Tibial nerve (tissue), 4 donors: ENCODE results near the gene SEMA5B. TPM values are rescaled to one million over a fixed set of nuclear protein-coding genes. Genes with fewer than 3 reads are reported as not detected.
A peak's percentile ranks its signal among the peaks of the same experiment; 100 is the strongest.

Experiments
- DNase-seq, 2 donors: peaks; one replicate each; pipeline ENCODE4 v3.0.0-alpha.2; 2019; ENCODE audit warnings: low spot score in 2 of 2
- H3K27ac ChIP-seq, 4 donors: fragments of 200-600 bp; sonication (generic) in 3 of 4; one replicate each; pipeline ENCODE4 v1.5.1; 2017 to 2019; ENCODE audit warnings: mild to moderate bottlenecking in 1 of 4
- H3K27me3 ChIP-seq, 2 donors: fragments of 200-600 bp; sonication (generic) in 1 of 2; one replicate each; pipeline versions ENCODE4 v1.5.1 to v1.6.0; 2017 to 2019
- H3K36me3 ChIP-seq, 3 donors: fragments of 200-600 bp; sonication (generic); one replicate each; pipeline ENCODE4 v1.5.1; 2018 to 2019
- H3K4me1 ChIP-seq, 4 donors: fragments of 200-600 bp; sonication (generic) in 3 of 4; one replicate each; pipeline ENCODE4 v1.5.1; 2017 to 2019
- H3K4me3 ChIP-seq, 4 donors: fragments of 200-600 bp; sonication (generic) in 3 of 4; one replicate each; pipeline ENCODE4 v1.5.1; 2017 to 2019; ENCODE audit warnings: mild to moderate bottlenecking in 1 of 4, moderate library complexity in 1 of 4
- H3K9me3 ChIP-seq, 4 donors: fragments of 200-600 bp; sonication (generic) in 3 of 4; one replicate each; pipeline ENCODE4 v1.5.1; 2017 to 2019
- CTCF ChIP-seq, 5 experiments: fragments of 200-600 bp in 3 of 5; fragments of 450-650 bp in 2 of 5; sonication (generic) in 3 of 5; IDR thresholded peaks; one replicate each; pipeline ENCODE4 v1.5.1; 2016 to 2019; ENCODE audit warnings: antibody characterized with exemption in 5 of 5, mild to moderate bottlenecking in 3 of 5, moderate library complexity in 2 of 5
- EP300 ChIP-seq, 2 donors: sonication (generic); formaldehyde crosslinking; IDR thresholded peaks; one replicate each; pipeline ENCODE4 v1.6.1; 2017; ENCODE audit warnings: antibody characterized with exemption in 2 of 2, mild to moderate bottlenecking in 1 of 2
- POLR2A ChIP-seq, 2 donors: fragments of 450-650 bp; IDR thresholded peaks; one replicate each; pipeline ENCODE4 v1.6.1; 2017; ENCODE audit warnings: antibody characterized with exemption in 2 of 2, mild to moderate bottlenecking in 2 of 2, moderate library complexity in 2 of 2
- WGBS, 2 donors: methylation state at CpG; one replicate each; pipeline ENCODE4 v1.1.5; 2018; 5-methylcytosine and 5-hydroxymethylcytosine counted together
- total RNA-seq, 4 donors: library from RNA; depleted of rRNA; stranded (reverse); fragments of >200 nt; gene quantifications; one replicate each; pipeline ENCODE4 v1.1.0, GENCODE V29; 2016

Gene SEMA5B
- total RNA-seq, 4 donors from 2014 or later, result 6.7 to 19.7 (median 13.1) TPM

GRCh38 chr3:122996038-122996580 lies 31.5 kb downstream of the SEMA5B start:
- Histone ChIP-seq H3K4me3 (no peak overlapping the region), H3K9me3 (no peaks in the 10 kb centered on the region), H3K4me1 (peaks cover 0 to 26% (median 6%) of the 10 kb centered on the region in 4 donors), H3K36me3 (no peaks in the 10 kb centered on the region), H3K27ac (peak overlapping the region in 1 of 4 donors; percentile 25), H3K27me3 (no peaks in the 10 kb centered on the region)
- no peak for DNase-seq
- WGBS, 2 donors, result 33 to 42% methylated on average over 14 of the region's 14 CpGs
- TF ChIP-seq EP300 (IDR thresholded peaks at IDR 0.05), result peak in 1 of 2 donors; percentile 22
- TF ChIP-seq POLR2A (IDR thresholded peaks at IDR 0.05), result no peak

GRCh38 chr3:122994954-122995353 lies 32.6 kb downstream of the SEMA5B start:
- no peak for TF ChIP-seq CTCF (IDR thresholded peaks at IDR 0.05)
- TF ChIP-seq POLR2A (IDR thresholded peaks at IDR 0.05), result no peak
- no peak for TF ChIP-seq EP300 (IDR thresholded peaks at IDR 0.05)
- Histone ChIP-seq H3K9me3 (no peaks in the 10 kb centered on the region), H3K27me3 (no peaks in the 10 kb centered on the region), H3K4me3 (no peak overlapping the region), H3K36me3 (no peaks in the 10 kb centered on the region), H3K4me1 (peaks cover 0 to 26% (median 6%) of the 10 kb centered on the region in 4 donors), H3K27ac (no peak overlapping the region)
- 89 to 92% methylated on average over 3 of the region's 3 CpGs for WGBS, 2 donors
- DNase-seq, result no peak

- TF ChIP-seq POLR2A (IDR thresholded peaks at IDR 0.05) (no peak), CTCF (IDR thresholded peaks at IDR 0.05) (no peak), EP300 (IDR thresholded peaks at IDR 0.05) (no peak)
- H3K27me3 ChIP-seq, result no peaks in the 10 kb centered on the region
- DNase-seq, result no peak
Observed at GRCh38 chr3:122993124-122993978, 34.2 kb downstream of the SEMA5B start.

GRCh38 chr3:122992676-122993075 lies 34.9 kb downstream of the SEMA5B start:
- no peaks in the 10 kb centered on the region for H3K36me3 ChIP-seq
- no peak overlapping the region for H3K27ac ChIP-seq
- WGBS, 2 donors, result 66 to 71% methylated on average over 9 of the region's 9 CpGs
- TF ChIP-seq CTCF (IDR thresholded peaks at IDR 0.05), result no peak
- TF ChIP-seq POLR2A (IDR thresholded peaks at IDR 0.05), result no peak
- TF ChIP-seq EP300 (IDR thresholded peaks at IDR 0.05), result no peak
- no peak for DNase-seq
- peaks cover 0 to 41% (median 6%) of the 10 kb centered on the region in 4 donors for H3K4me1 ChIP-seq
- no peaks in the 10 kb centered on the region for H3K27me3 ChIP-seq
- H3K4me3 ChIP-seq, result no peak overlapping the region
- H3K9me3 ChIP-seq, result no peaks in the 10 kb centered on the region

More at GRCh38 chr3:122993124-122993978, 34.2 kb downstream of the SEMA5B start:
- Histone ChIP-seq H3K27ac (no peak overlapping the region), H3K9me3 (no peaks in the 10 kb centered on the region), H3K4me1 (peaks cover 0 to 34% (median 6%) of the 10 kb centered on the region in 4 donors), H3K36me3 (no peaks in the 10 kb centered on the region), H3K4me3 (no peak overlapping the region)
- WGBS, 2 donors, result 66 to 70% methylated on average over 12 to 18 of the region's 18 CpGs

- Histone ChIP-seq H3K4me3 (no peak overlapping the region), H3K4me1 (peaks cover 0 to 45% (median 6%) of the 10 kb centered on the region in 4 donors), H3K27me3 (no peaks in the 10 kb centered on the region), H3K27ac (no peak overlapping the region), H3K36me3 (no peaks in the 10 kb centered on the region), H3K9me3 (no peaks in the 10 kb centered on the region)
- TF ChIP-seq POLR2A (IDR thresholded peaks at IDR 0.05) (no peak), CTCF (IDR thresholded peaks at IDR 0.05) (no peak), EP300 (IDR thresholded peaks at IDR 0.05) (no peak)
- 51 to 62% methylated on average over 6 of the region's 6 CpGs for WGBS, 2 donors
- DNase-seq, result no peak
Observed at GRCh38 chr3:122992133-122992532, 35.4 kb downstream of the SEMA5B start.
